ACC112 (cell line): ENCODE data around the gene MEX3D.

Source experiments
- H2AFZ ChIP-seq: fragments of 200-600 bp; sonication (generic); one replicate; pipeline ENCODE4 v1.6.0; 2017; ENCODE audit warnings: antibody characterized with exemption, low read length; ENCODE audit not compliant: unreplicated experiment
- H3K27ac ChIP-seq: fragments of 200-600 bp; sonication (generic); 2 replicates; pipeline ENCODE4 v1.5.1; 2014; ENCODE audit warnings: low read depth, mild to moderate bottlenecking, antibody characterized with exemption, low read length, moderate library complexity
- H3K27me3 ChIP-seq: fragments of 200-600 bp; sonication (generic); 2 replicates; pipeline ENCODE4 v1.6.1; 2014; ENCODE audit warnings: mild to moderate bottlenecking, antibody characterized with exemption, low read length, moderate library complexity, mixed read lengths; ENCODE audit not compliant: insufficient read depth
- H3K36me3 ChIP-seq: fragments of 200-600 bp; sonication (generic); 2 replicates; pipeline ENCODE4 v1.6.1; 2016; ENCODE audit warnings: mild to moderate bottlenecking, antibody characterized with exemption, low read length, moderate library complexity, mixed read lengths; ENCODE audit not compliant: insufficient read depth
- H3K4me1 ChIP-seq: fragments of 200-600 bp; sonication (generic); one replicate; pipeline ENCODE4 v1.6.1; 2016; ENCODE audit warnings: low read length, mixed read lengths; ENCODE audit not compliant: insufficient read depth, unreplicated experiment, control insufficient read depth
- H3K4me3 ChIP-seq: fragments of 200-600 bp; sonication (generic); 2 replicates; pipeline ENCODE4 v1.5.1; 2014; ENCODE audit warnings: mild to moderate bottlenecking, low read depth, low read length
- H3K79me2 ChIP-seq: fragments of 200-600 bp; sonication (generic); one replicate; pipeline ENCODE4 v1.6.0; 2016; ENCODE audit warnings: low read length; ENCODE audit not compliant: control insufficient read depth, unreplicated experiment, insufficient read depth

Gene MEX3D

GRCh38 chr19:1569997-1570396 lies 1.9 kb upstream of the MEX3D start:
- Histone ChIP-seq H3K4me1 (peaks cover 8% of the 10 kb centered on the region), H3K27me3 (no peaks in the 10 kb centered on the region), H3K79me2 (peaks cover 11% of the 10 kb centered on the region), H3K36me3 (no peaks in the 10 kb centered on the region), H2AFZ (no peak overlapping the region), H3K27ac (no peak overlapping the region), H3K4me3 (no peak overlapping the region)

GRCh38 chr19:1567848-1568227 lies 287 bp downstream of the MEX3D start:
- Histone ChIP-seq H3K36me3 (no peaks in the 10 kb centered on the region), H2AFZ (no peak overlapping the region), H3K27ac (no peak overlapping the region), H3K27me3 (no peaks in the 10 kb centered on the region), H3K4me3 (no peak overlapping the region), H3K79me2 (peaks cover 13% of the 10 kb centered on the region), H3K4me1 (peaks cover 8% of the 10 kb centered on the region)

GRCh38 chr19:1567116-1567847 lies 843 bp downstream of the MEX3D start:
- H3K36me3 ChIP-seq: no peaks in the 10 kb centered on the region
- H3K27ac ChIP-seq: peak overlapping the region; percentile 37; the same call in 1 of the 2 replicates
- H2AFZ ChIP-seq: peak overlapping the region; percentile 43
- H3K4me1 ChIP-seq: peaks cover 8% of the 10 kb centered on the region
- peak overlapping the region; percentile 89 for H3K4me3 ChIP-seq
- H3K27me3 ChIP-seq: no peaks in the 10 kb centered on the region
- peaks cover 14% of the 10 kb centered on the region for H3K79me2 ChIP-seq

- no peaks in the 10 kb centered on the region for H3K36me3 ChIP-seq
- peak overlapping the region; percentile 89 for H3K4me3 ChIP-seq
- H3K79me2 ChIP-seq: peaks cover 16% of the 10 kb centered on the region
Measured at GRCh38 chr19:1566392-1567115, 1.6 kb downstream of the MEX3D start.

GRCh38 chr19:1563251-1563650 lies 4.9 kb downstream of the MEX3D start:
- Histone ChIP-seq H3K4me1 (peaks cover 5% of the 10 kb centered on the region), H2AFZ (no peak overlapping the region), H3K4me3 (no peak overlapping the region), H3K79me2 (peaks cover 17% of the 10 kb centered on the region), H3K27ac (no peak overlapping the region), H3K36me3 (no peaks in the 10 kb centered on the region), H3K27me3 (no peaks in the 10 kb centered on the region)

More at GRCh38 chr19:1566392-1567115, 1.6 kb downstream of the MEX3D start:
- H3K4me1 ChIP-seq: peaks cover 8% of the 10 kb centered on the region
- H2AFZ ChIP-seq: peak overlapping the region; percentile 43
- H3K27me3 ChIP-seq: no peaks in the 10 kb centered on the region
- peak overlapping the region; percentile 37; the same call in 1 of the 2 replicates for H3K27ac ChIP-seq

- H3K36me3 ChIP-seq: no peaks in the 10 kb centered on the region
- no peak overlapping the region for H3K27ac ChIP-seq
- H2AFZ ChIP-seq: no peak overlapping the region
- H3K27me3 ChIP-seq: no peaks in the 10 kb centered on the region
- no peak overlapping the region for H3K4me3 ChIP-seq
- H3K79me2 ChIP-seq: peaks cover 16% of the 10 kb centered on the region
- H3K4me1 ChIP-seq: peaks cover 5% of the 10 kb centered on the region
Measured at GRCh38 chr19:1561236-1561842, 6.8 kb downstream of the MEX3D start.

- Histone ChIP-seq H3K4me1 (no peaks in the 10 kb centered on the region), H3K27me3 (no peaks in the 10 kb centered on the region), H3K79me2 (peaks cover 6% of the 10 kb centered on the region), H3K4me3 (no peak overlapping the region), H3K27ac (no peak overlapping the region), H2AFZ (no peak overlapping the region), H3K36me3 (no peaks in the 10 kb centered on the region)
Measured at GRCh38 chr19:1560286-1560882, 7.7 kb downstream of the MEX3D start.

GRCh38 chr19:1558552-1558951 lies 9.6 kb downstream of the MEX3D start:
- H3K4me1 ChIP-seq: no peaks in the 10 kb centered on the region
- H3K36me3 ChIP-seq: no peaks in the 10 kb centered on the region
- no peak overlapping the region for H3K4me3 ChIP-seq
- peaks cover 6% of the 10 kb centered on the region for H3K79me2 ChIP-seq
- H2AFZ ChIP-seq: no peak overlapping the region
- H3K27me3 ChIP-seq: no peaks in the 10 kb centered on the region
- no peak overlapping the region for H3K27ac ChIP-seq

GRCh38 chr19:1556390-1557070 lies 11.6 kb downstream of the MEX3D start:
- Histone ChIP-seq H3K4me3 (no peak overlapping the region), H3K4me1 (no peaks in the 10 kb centered on the region), H3K36me3 (no peaks in the 10 kb centered on the region), H3K79me2 (peaks cover under 1% of the 10 kb centered on the region), H3K27ac (no peak overlapping the region), H2AFZ (no peak overlapping the region), H3K27me3 (no peaks in the 10 kb centered on the region)
